Prostate gland (tissue), 2 donors: Measurements from ENCODE around the gene CLDN10. TPM values are rescaled to one million over a fixed set of nuclear protein-coding genes. Genes with fewer than 3 reads are reported as not detected.

Experiments
- DNase-seq: peaks from one replicate; pipeline ENCODE4 v3.0.0-alpha.2; 2019; ENCODE audit warnings: low spot score
- H3K27ac ChIP-seq, 2 donors: fragments of 200-600 bp; sonication (generic); 2 replicates each; pipeline ENCODE4 v1.5.1; 2017 to 2019
- H3K27me3 ChIP-seq: fragments of 200-600 bp; sonication (generic); replicated peaks from 2 replicates; pipeline ENCODE4 v1.5.1; 2019; ENCODE audit not compliant: insufficient read depth
- H3K36me3 ChIP-seq, 2 donors: fragments of 200-600 bp; sonication (generic); 1 replicate in 1 of 2; 2 replicates in 1 of 2; pipeline versions ENCODE4 v1.5.1 to v1.8.1; 2017 to 2019
- H3K4me1 ChIP-seq: fragments of 200-600 bp; sonication (generic); replicated peaks from 2 replicates; pipeline ENCODE4 v1.5.1; 2019
- H3K4me3 ChIP-seq, 2 donors: fragments of 200-600 bp; sonication (generic); 2 replicates each; pipeline ENCODE4 v1.5.1; 2017 to 2019
- H3K9me3 ChIP-seq: fragments of 200-600 bp; sonication (generic); 2 replicates; pipeline ENCODE4 v1.5.1; 2017
- CTCF ChIP-seq, 4 experiments: fragments of 200-600 bp in 2 of 4; fragments of 450-650 bp in 2 of 4; sonication (generic) in 2 of 4; IDR thresholded peaks; 1 replicate in 3 of 4; 2 replicates in 1 of 4; pipeline ENCODE4 v1.5.1; 2016 to 2019; ENCODE audit warnings: antibody characterized with exemption in 4 of 4, mild to moderate bottlenecking in 2 of 4, moderate library complexity in 2 of 4
- POLR2A ChIP-seq: fragments of 450-650 bp; IDR thresholded peaks from one replicate; pipeline ENCODE4 v1.6.1; 2016; ENCODE audit warnings: antibody characterized with exemption, mild to moderate bottlenecking
- POLR2AphosphoS5 ChIP-seq: sonication (generic); formaldehyde crosslinking; IDR thresholded peaks from one replicate; pipeline ENCODE4 v1.6.1; 2017; ENCODE audit warnings: antibody characterized with exemption
- WGBS: methylation state at CpG from one replicate; pipeline ENCODE4 v1.1.5; 2018; 5-methylcytosine and 5-hydroxymethylcytosine counted together
- intact Hi-C: fragments of 100-400 bp; cut with DNase I; formaldehyde crosslinking; loops from one replicate; pipeline ENCODE4 v1.14.2; 2022
- total RNA-seq, 2 donors: library from RNA; depleted of rRNA; stranded (reverse); fragments of >200 nt; gene quantifications; one replicate each; pipeline ENCODE4 v1.1.0, GENCODE V29; 2016

Gene CLDN10
- total RNA-seq, 2 donors from 2014 or later, result 1.5 to 8.0 TPM

GRCh38 chr13:95553581-95554385 is 1.3 kb downstream of the CLDN10 start:
- Histone ChIP-seq H3K4me3 (no peak overlapping the region), H3K36me3 (no peaks in the 10 kb centered on the region), H3K9me3 (no peaks in the 10 kb centered on the region), H3K4me1 (no peaks in the 10 kb centered on the region), H3K27ac (no peak overlapping the region), H3K27me3 (peaks cover 15% of the 10 kb centered on the region)
- WGBS, result 24% methylated on average over 29 of the region's 29 CpGs
- no peak for DNase-seq
- TF ChIP-seq POLR2A (no peak), CTCF (IDR thresholded peaks at IDR 0.05) (no peak)
- intact Hi-C loops, result no loop called here

GRCh38 chr13:95557013-95557412 is 4.5 kb downstream of the CLDN10 start:
- peaks cover 13% of the 10 kb centered on the region for H3K27me3 ChIP-seq
- H3K27ac ChIP-seq, result no peak overlapping the region
- H3K9me3 ChIP-seq, result no peaks in the 10 kb centered on the region
- H3K4me1 ChIP-seq, result no peaks in the 10 kb centered on the region
- H3K4me3 ChIP-seq, result no peak overlapping the region
- no peaks in the 10 kb centered on the region for H3K36me3 ChIP-seq
- no peak for DNase-seq
- TF ChIP-seq CTCF (IDR thresholded peaks at IDR 0.05) (no peak), POLR2A (no peak), POLR2AphosphoS5 (no peak)
- intact Hi-C loops, result no loop called here

GRCh38 chr13:95559100-95559499 is 6.6 kb downstream of the CLDN10 start:
- intact Hi-C loops, result no loop called here
- H3K27ac ChIP-seq, result no peak overlapping the region
- no peaks in the 10 kb centered on the region for H3K36me3 ChIP-seq
- peak; percentile 25 for DNase-seq
- no peaks in the 10 kb centered on the region for H3K4me1 ChIP-seq
- TF ChIP-seq CTCF (IDR thresholded peaks at IDR 0.05) (no peak), POLR2AphosphoS5 (no peak), POLR2A (no peak)
- no peaks in the 10 kb centered on the region for H3K9me3 ChIP-seq
- 33% methylated on average over 6 of the region's 6 CpGs for WGBS
- H3K27me3 ChIP-seq, result peaks cover 7% of the 10 kb centered on the region
- H3K4me3 ChIP-seq, result no peak overlapping the region

GRCh38 chr13:95560387-95560786 is 7.9 kb downstream of the CLDN10 start:
- TF ChIP-seq CTCF (IDR thresholded peaks at IDR 0.05) (no peak), POLR2AphosphoS5 (no peak), POLR2A (no peak)

GRCh38 chr13:95564091-95564490 is 11.6 kb downstream of the CLDN10 start:
- TF ChIP-seq POLR2AphosphoS5 (no peak), CTCF (IDR thresholded peaks at IDR 0.05) (no peak), POLR2A (no peak)
- Histone ChIP-seq H3K27ac (no peak overlapping the region), H3K36me3 (no peaks in the 10 kb centered on the region), H3K9me3 (no peaks in the 10 kb centered on the region), H3K4me3 (no peak overlapping the region), H3K27me3 (no peaks in the 10 kb centered on the region), H3K4me1 (no peaks in the 10 kb centered on the region)
- DNase-seq, result no peak
- intact Hi-C loops, result no loop called here
- WGBS, result 69% methylated on average over 3 of the region's 3 CpGs

More at GRCh38 chr13:95560387-95560786, 7.9 kb downstream of the CLDN10 start:
- intact Hi-C loops, result no loop called here
- no peak overlapping the region for H3K27ac ChIP-seq
- H3K27me3 ChIP-seq, result no peaks in the 10 kb centered on the region
- 79% methylated on average over 6 of the region's 6 CpGs for WGBS
- no peaks in the 10 kb centered on the region for H3K36me3 ChIP-seq
- no peaks in the 10 kb centered on the region for H3K4me1 ChIP-seq
- H3K4me3 ChIP-seq, result no peak overlapping the region
- no peak for DNase-seq
- no peaks in the 10 kb centered on the region for H3K9me3 ChIP-seq
